Hepatocyte (in vitro differentiated cells): ENCODE results near the gene TEAD1. TPM values are rescaled to one million over a fixed set of nuclear protein-coding genes. Genes with fewer than 3 reads are reported as not detected.

Experiments used
- DNase-seq: peaks from one replicate; pipeline ENCODE4 v3.0.0-alpha.2; 2016; ENCODE audit warnings: low spot score
- H2AFZ ChIP-seq: fragments of 200-600 bp; sonication (generic); 2 replicates; pipeline ENCODE4 v1.6.0; 2016; ENCODE audit warnings: antibody characterized with exemption, mild to moderate bottlenecking
- H3K27ac ChIP-seq: fragments of 200-600 bp; sonication (generic); 2 replicates; pipeline ENCODE4 v1.5.1; 2016; ENCODE audit warnings: mild to moderate bottlenecking
- H3K27me3 ChIP-seq: fragments of 200-600 bp; sonication (generic); 2 replicates; pipeline ENCODE4 v1.6.1; 2016
- H3K36me3 ChIP-seq: fragments of 200-600 bp; sonication (generic); replicated peaks from 2 replicates; pipeline ENCODE4 v1.5.1; 2016; ENCODE audit warnings: low read depth; ENCODE audit not compliant: insufficient read depth
- H3K4me1 ChIP-seq: fragments of 200-600 bp; sonication (generic); 2 replicates; pipeline ENCODE4 v1.5.1; 2016; ENCODE audit warnings: mild to moderate bottlenecking, moderate library complexity; ENCODE audit not compliant: insufficient read depth
- H3K4me2 ChIP-seq: fragments of 200-600 bp; sonication (generic); 2 replicates; pipeline ENCODE4 v1.6.0; 2016
- H3K4me3 ChIP-seq: fragments of 200-600 bp; sonication (generic); 2 replicates; pipeline ENCODE4 v1.5.1; 2016; ENCODE audit warnings: mild to moderate bottlenecking
- H3K79me2 ChIP-seq: fragments of 200-600 bp; sonication (generic); 2 replicates; pipeline ENCODE4 v1.6.0; 2017; ENCODE audit warnings: mild to moderate bottlenecking
- H3K9me2 ChIP-seq: fragments of 200-600 bp; sonication (generic); replicated peaks from 2 replicates; pipeline ENCODE4 v1.6.0; 2017; ENCODE audit warnings: mild to moderate bottlenecking; ENCODE audit not compliant: insufficient read depth
- H3K9me3 ChIP-seq: fragments of 200-600 bp; sonication (generic); 2 replicates; pipeline ENCODE4 v1.5.1; 2016; ENCODE audit warnings: low read depth, mild to moderate bottlenecking
- H4K20me1 ChIP-seq: fragments of 200-600 bp; sonication (generic); 2 replicates; pipeline ENCODE4 v1.6.0; 2016; ENCODE audit warnings: mild to moderate bottlenecking; ENCODE audit not compliant: insufficient read depth, poor library complexity, severe bottlenecking
- CTCF ChIP-seq: fragments of 200-600 bp; sonication (generic); IDR thresholded peaks from 2 replicates; pipeline ENCODE4 v1.5.1; 2016; ENCODE audit warnings: antibody characterized with exemption, mild to moderate bottlenecking; ENCODE audit not compliant: poor library complexity
- EZH2 ChIP-seq: fragments of 200-600 bp; sonication (generic); IDR thresholded peaks from 2 replicates; pipeline ENCODE4 v1.6.1; 2016; ENCODE audit warnings: antibody characterized with exemption, mild to moderate bottlenecking, borderline replicate concordance
- EZH2phosphoT487 ChIP-seq: fragments of 200-600 bp; sonication (generic); IDR thresholded peaks from one replicate; pipeline ENCODE4 v1.6.1; 2018; ENCODE audit warnings: antibody characterized with exemption, mild to moderate bottlenecking, low read depth, moderate library complexity; ENCODE audit not compliant: unreplicated experiment, severe bottlenecking
- WGBS: methylation state at CpG from one replicate; pipeline ENCODE4 v1.1.6; 2016; ENCODE audit warnings: low lambda C conversion rate; ENCODE audit errors: missing lambda C conversion rate; 5-methylcytosine and 5-hydroxymethylcytosine counted together
- polyA plus RNA-seq: library from polyadenylated mRNA; unstranded; fragments of >200 nt; fragmentation: Nextera tagmentation; extraction: Ambion mirVana; gene quantifications from 2 replicates; pipeline ENCODE4 v1.2.1, GENCODE V29; 2016
- total RNA-seq: library from RNA; depleted of rRNA; stranded (reverse); fragments of >200 nt; gene quantifications from 2 replicates; pipeline ENCODE4 v1.2.3, GENCODE V29; 2014

The TEAD1 gene
- total and polyA plus RNA-seq, 2 experiments from 2014 or later = 37.2 to 82.2 TPM

GRCh38 chr11:12793506-12793905 lies 119.3 kb downstream of the TEAD1 start:
- Histone ChIP-seq H3K9me3 (no peaks in the 10 kb centered on the region), H3K4me2 (no peak overlapping the region), H3K36me3 (no peaks in the 10 kb centered on the region), H3K27ac (no peak overlapping the region), H4K20me1 (no peaks in the 10 kb centered on the region), H2AFZ (no peak overlapping the region), H3K79me2 (peaks cover 89% of the 10 kb centered on the region), H3K4me1 (peaks cover 5% of the 10 kb centered on the region), H3K9me2 (no peaks in the 10 kb centered on the region), H3K4me3 (no peak overlapping the region), H3K27me3 (no peaks in the 10 kb centered on the region)
- no peak for TF ChIP-seq EZH2phosphoT487
- no peak for TF ChIP-seq EZH2
- no peak for TF ChIP-seq CTCF
- 54% methylated on average over 2 of the region's 2 CpGs for WGBS
- DNase-seq = no peak

- peaks cover 17% of the 10 kb centered on the region for H3K4me1 ChIP-seq
- H4K20me1 ChIP-seq = no peaks in the 10 kb centered on the region
- H3K27me3 ChIP-seq = no peaks in the 10 kb centered on the region
- no peaks in the 10 kb centered on the region for H3K36me3 ChIP-seq
- no peak overlapping the region for H3K4me3 ChIP-seq
- peaks cover 82% of the 10 kb centered on the region for H3K79me2 ChIP-seq
- TF ChIP-seq EZH2 (no peak), CTCF (no peak), EZH2phosphoT487 (no peak)
- no peaks in the 10 kb centered on the region for H3K9me3 ChIP-seq
- no peaks in the 10 kb centered on the region for H3K9me2 ChIP-seq
- no peak overlapping the region for H2AFZ ChIP-seq
- 70% methylated on average over 7 of the region's 7 CpGs for WGBS
- DNase-seq = no peak
- H3K27ac ChIP-seq = no peak overlapping the region
- no peak overlapping the region for H3K4me2 ChIP-seq
Measured at GRCh38 chr11:12794576-12795230, 120.5 kb downstream of the TEAD1 start.

GRCh38 chr11:12797996-12798395 lies 123.8 kb downstream of the TEAD1 start:
- no peak overlapping the region for H3K27ac ChIP-seq
- peaks cover 70% of the 10 kb centered on the region for H3K79me2 ChIP-seq

More at GRCh38 chr11:12797996-12798395, 123.8 kb downstream of the TEAD1 start:
- TF ChIP-seq EZH2phosphoT487 = no peak
- TF ChIP-seq CTCF = no peak
- TF ChIP-seq EZH2 = no peak
- WGBS = 90% methylated on average over 3 of the region's 3 CpGs
- Histone ChIP-seq H3K36me3 (no peaks in the 10 kb centered on the region), H3K27me3 (no peaks in the 10 kb centered on the region), H2AFZ (no peak overlapping the region), H3K9me3 (no peaks in the 10 kb centered on the region), H3K4me2 (no peak overlapping the region), H4K20me1 (no peaks in the 10 kb centered on the region), H3K4me1 (peaks cover 45% of the 10 kb centered on the region), H3K4me3 (no peak overlapping the region), H3K9me2 (no peaks in the 10 kb centered on the region)
- DNase-seq = no peak
